K562 (cell line): ENCODE data around the gene NEK4. TPM values are rescaled to one million over a fixed set of nuclear protein-coding genes. Genes with fewer than 3 reads are reported as not detected.

Source experiments
- ATAC-seq: fragments of 200-7000 bp; cut with Tn5 transposase; 3 replicates; pipeline ENCODE4 v1.9.1; 2020; ENCODE audit warnings: moderate library complexity
- BruUV-seq: library from RNA; stranded (reverse); fragments of 400-500 nt; replicated peaks from 2 replicates; lab custom pipeline; 2021; lab: Mats Ljungman, UMichigan
- CTCF ChIA-PET: fragments of 300-600 bp; formaldehyde crosslinking; extraction: SDS; loops from one replicate; lab custom pipeline; 2021; ENCODE audit warnings: low intra/inter-chr PET ratio; lab: Yijun Ruan, JAX
- POLR2A ChIA-PET: fragments of 300-600, 350-650 bp; sonication (Branson Sonifier 250); formaldehyde crosslinking; extraction: SDS; loops from one replicate; lab custom pipeline; 2021; ENCODE audit warnings: antibody characterized with exemption, inconsistent platforms; lab: Yijun Ruan, JAX
- DNase-seq, 4 experiments: peaks; one replicate each; pipeline versions ENCODE4 v3.0.0 to v3.0.0-alpha.2; 2011 to 2018; ENCODE audit warnings: low spot score in 3 of 4, mixed read lengths in 3 of 4; ENCODE audit errors: extremely low read depth in 1 of 4
- FAIRE-seq: peaks from 2 replicates; lab custom pipeline; 2011; peaks lifted over from hg19 to GRCh38; lab: Jason Lieb, UNC
- H2AFZ ChIP-seq: 2 replicates; pipeline ENCODE4 v1.6.0; 2011; ENCODE audit warnings: low read depth, low read length, control low read depth, inconsistent platforms
- H3K27ac ChIP-seq: fragments of 200-600 bp; 3 replicates; pipeline ENCODE4 v1.8.0; 2011; ENCODE audit warnings: low read depth, mild to moderate bottlenecking, control low read depth, inconsistent platforms, low read length, moderate library complexity, mixed read lengths; ENCODE audit errors: extremely low read depth
- H3K27me3 ChIP-seq, 2 experiments: fragments of 300-600 bp in 1 of 2; 2 replicates in 1 of 2; 3 replicates in 1 of 2; pipeline versions ENCODE4 v1.6.0 to v1.8.0; 2011; ENCODE audit warnings: inconsistent platforms in 2 of 2, low read length in 2 of 2, mild to moderate bottlenecking in 1 of 2, mixed read lengths in 1 of 2, moderate library complexity in 1 of 2; ENCODE audit not compliant: control insufficient read depth in 2 of 2, insufficient read depth in 2 of 2
- H3K36me3 ChIP-seq: fragments of 300-600 bp; 3 replicates; pipeline ENCODE4 v1.8.0; 2011; ENCODE audit warnings: mild to moderate bottlenecking, low read length, inconsistent platforms; ENCODE audit not compliant: control insufficient read depth, insufficient read depth
- H3K4me1 ChIP-seq, 2 experiments: fragments of 200-600 bp in 1 of 2; replicated peaks in 1 of 2; 2 replicates in 1 of 2; 3 replicates in 1 of 2; pipeline versions ENCODE4 v1.5.1 to v1.8.0; 2011; ENCODE audit warnings: inconsistent platforms in 2 of 2, low read length in 2 of 2, mild to moderate bottlenecking in 1 of 2, mixed read lengths in 1 of 2, moderate library complexity in 1 of 2; ENCODE audit not compliant: control insufficient read depth in 2 of 2, insufficient read depth in 2 of 2
- H3K4me2 ChIP-seq: 2 replicates; pipeline ENCODE4 v1.6.1; 2011; ENCODE audit warnings: low read length, control low read depth, inconsistent platforms, mixed read lengths; ENCODE audit not compliant: insufficient read depth
- H3K4me3 ChIP-seq: fragments of 200-600 bp; sonication (generic), shearing (Covaris generic); 2 replicates; pipeline ENCODE4 v1.5.1; 2016; ENCODE audit warnings: control low read depth, inconsistent platforms
- H3K79me2 ChIP-seq: fragments of 200-600 bp; 3 replicates; pipeline ENCODE4 v1.8.0; 2011; ENCODE audit warnings: low read length, inconsistent platforms; ENCODE audit not compliant: control insufficient read depth, insufficient read depth
- H3K9ac ChIP-seq, 2 experiments: 2 replicates each; pipeline versions ENCODE4 v1.6.0 to v1.6.1; 2011; ENCODE audit warnings: low read depth in 2 of 2, low read length in 2 of 2, control low read depth in 1 of 2, inconsistent platforms in 1 of 2, mild to moderate bottlenecking in 1 of 2, mixed read lengths in 1 of 2; ENCODE audit not compliant: insufficient read depth in 1 of 2
- H3K9me1 ChIP-seq: one replicate; pipeline ENCODE4 v1.6.0; 2011; ENCODE audit warnings: inconsistent platforms, mild to moderate bottlenecking, low read length, moderate library complexity; ENCODE audit not compliant: control insufficient read depth, insufficient read depth
- H3K9me3 ChIP-seq: replicated peaks from 2 replicates; pipeline ENCODE4 v1.5.1; 2011; ENCODE audit warnings: low read depth, low read length, inconsistent platforms; ENCODE audit not compliant: control insufficient read depth, insufficient read depth
- H4K20me1 ChIP-seq: replicated peaks from 2 replicates; pipeline ENCODE4 v1.6.1; 2011; ENCODE audit warnings: low read length, inconsistent platforms, mixed read lengths; ENCODE audit not compliant: control insufficient read depth, insufficient read depth
- ARID1B ChIP-seq: fragments of 450-650 bp; IDR thresholded peaks from 2 replicates; pipeline ENCODE4 v1.6.1; 2016; ENCODE audit warnings: antibody characterized with exemption, mild to moderate bottlenecking, inconsistent platforms
- DACH1 ChIP-seq: fragments of 450-650 bp; IDR thresholded peaks from 2 replicates; pipeline ENCODE4 v1.6.1; 2018; ENCODE audit not compliant: partially characterized antibody
- SMAD1 ChIP-seq: fragments of 150-350 bp; IDR thresholded peaks from 2 replicates; pipeline ENCODE4 v1.6.1; 2014; ENCODE audit warnings: low read length, low read depth; ENCODE audit not compliant: partially characterized antibody
- SP2 ChIP-seq: IDR thresholded peaks from 2 replicates; pipeline ENCODE4 v1.6.1; 2011; ENCODE audit warnings: mild to moderate bottlenecking, low read depth, low read length, moderate library complexity; ENCODE audit not compliant: poor library complexity, severe bottlenecking; ENCODE audit errors: extremely low read depth
- U2AF2 ChIP-seq: fragments of 200-400 bp; formaldehyde crosslinking; optimal IDR thresholded peaks from 2 replicates; pipeline ENCODE3; 2017; ENCODE audit warnings: low read depth, mild to moderate bottlenecking, low read length
- ZNF282 ChIP-seq: sonication (generic); formaldehyde crosslinking; IDR thresholded peaks from 2 replicates; pipeline ENCODE4 v1.8.1; 2023; ENCODE audit warnings: missing genetic modification reagents
- ZNF766 ChIP-seq: fragments of 200-800 bp; sonication (Bioruptor generic); conservative IDR thresholded peaks from 2 replicates; pipeline ENCODE4 v1.6.1; 2016; ENCODE audit warnings: missing genetic modification characterization, missing compliant biosample characterization
- WGBS: fragments of 100-300 bp; shearing (Covaris generic); methylation state at CpG from one replicate; pipeline ENCODE4 v1.1.6; 2016; ENCODE audit warnings: low coverage, mixed read lengths; ENCODE audit not compliant: insufficient coverage; ENCODE audit errors: missing lambda C conversion rate; 5-methylcytosine and 5-hydroxymethylcytosine counted together
- in situ Hi-C: fragments of 300-500 bp; cut with MboI; formaldehyde crosslinking; loops from 4 replicates; pipeline ENCODE4 v1.15.0; 2018; ENCODE audit warnings: inconsistent platforms, mixed read lengths
- intact Hi-C: fragments of 100-400 bp; cut with micrococcal nuclease; formaldehyde crosslinking; loops from 2 replicates; pipeline ENCODE4 v1.14.2; 2022
- polyA plus RNA-seq, 8 experiments: library from polyadenylated mRNA; depleted of rRNA in 4 of 8; stranded (reverse) in 5 of 8; unstranded in 3 of 8; fragments of >200 nt; fragmentation: Nextera tagmentation in 2 of 8; fragmentation: Illumina TruSeq in 1 of 8; extraction: Ambion mirVana in 2 of 8; extraction: Trizol in 1 of 8; gene quantifications; 2 replicates each; pipeline versions ENCODE4 v1.2.1 to v1.2.3, GENCODE V29; 2011 to 2014; ENCODE audit warnings: inconsistent platforms in 1 of 8, missing spikeins in 1 of 8
- total RNA-seq, 7 experiments: library from RNA; depleted of rRNA in 6 of 7; stranded (reverse); fragments of >200 nt in 6 of 7; fragmentation: Illumina TruSeq in 2 of 7; extraction: Trizol in 2 of 7; gene quantifications; 2 replicates each; pipeline versions ENCODE4 v1.2.1 to v1.2.3, GENCODE V29; 2011 to 2021; ENCODE audit warnings: low replicate concordance in 1 of 7
- TF ChIP-seq, protein P1 (sequence below): conservative IDR thresholded peaks from 2 replicates; pipeline ENCODE4 v1.6.1; 2011; ENCODE audit warnings: low read depth, mild to moderate bottlenecking, low read length; ENCODE audit not compliant: control insufficient read depth

NEK4 gene
- total and polyA plus RNA-seq, 9 of the 15 experiments (the other 6 are each of a cell fraction or from before 2014, with no cell fraction given): 5.8 to 23.1 (median 16.6) TPM

DNA sequence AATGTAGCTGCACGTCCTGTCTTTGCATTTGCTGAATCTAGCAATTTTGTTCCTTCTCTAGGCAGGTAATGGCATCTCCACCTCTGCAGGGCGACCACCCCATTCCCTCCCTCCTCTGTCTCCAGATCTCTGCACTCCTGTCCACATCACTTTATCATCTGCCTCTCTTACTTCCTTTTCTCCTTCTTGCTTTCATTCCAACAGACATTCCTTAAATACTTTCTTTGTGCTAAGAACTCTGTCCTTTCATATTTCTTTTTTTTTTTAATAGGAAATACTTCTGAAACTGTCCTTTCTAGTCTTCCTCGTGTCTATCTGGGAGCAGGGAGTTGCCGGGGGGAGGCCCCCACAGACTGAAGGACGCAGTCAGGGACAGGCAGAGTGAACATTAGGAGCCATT, 31.1 kb upstream of the NEK4 start:
- DNase-seq (no peak), FAIRE-seq (no peak), ATAC-seq (no peak)
- intact Hi-C loops (no loop called here), in situ Hi-C loops (no loop called here)
- no peaks in the 10 kb centered on the region for H3K36me3 ChIP-seq
- no peak overlapping the region for H3K4me2 ChIP-seq
- no TSS peak for BruUV-seq
- H3K9me3 ChIP-seq: no peaks in the 10 kb centered on the region
- no peaks in the 10 kb centered on the region for H4K20me1 ChIP-seq
- ChIA-PET POLR2A (interaction anchor here (1.0 kb wide), 1 partner anchor 31 kb away, joined by 4 read pairs; the partner anchor contains the start of gene NEK4), CTCF (no interaction called here)
- peaks cover 0 to 14% of the 10 kb centered on the region in 2 experiments; a peak in 2 of 5 replicates for H3K4me1 ChIP-seq
- TF ChIP-seq DACH1 (no peak), ZNF282 (CRISPR knock-in tag) (no peak), ZNF766 (no peak), SP2 (no peak), ARID1B (no peak), U2AF2 (no peak), SMAD1 (no peak)
- TF ChIP-seq, protein P1, sequence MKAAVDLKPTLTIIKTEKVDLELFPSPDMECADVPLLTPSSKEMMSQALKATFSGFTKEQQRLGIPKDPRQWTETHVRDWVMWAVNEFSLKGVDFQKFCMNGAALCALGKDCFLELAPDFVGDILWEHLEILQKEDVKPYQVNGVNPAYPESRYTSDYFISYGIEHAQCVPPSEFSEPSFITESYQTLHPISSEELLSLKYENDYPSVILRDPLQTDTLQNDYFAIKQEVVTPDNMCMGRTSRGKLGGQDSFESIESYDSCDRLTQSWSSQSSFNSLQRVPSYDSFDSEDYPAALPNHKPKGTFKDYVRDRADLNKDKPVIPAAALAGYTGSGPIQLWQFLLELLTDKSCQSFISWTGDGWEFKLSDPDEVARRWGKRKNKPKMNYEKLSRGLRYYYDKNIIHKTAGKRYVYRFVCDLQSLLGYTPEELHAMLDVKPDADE: no peak
- H3K79me2 ChIP-seq: no peaks in the 10 kb centered on the region
- no peak overlapping the region for H2AFZ ChIP-seq
- no peak overlapping the region for H3K4me3 ChIP-seq
- no peak overlapping the region for H3K27ac ChIP-seq
- WGBS: 12% methylated on average over 5 of the region's 5 CpGs
- no peak overlapping the region for H3K9ac ChIP-seq
- H3K27me3 ChIP-seq: peaks cover 0 to 7% of the 10 kb centered on the region in 2 experiments; a peak in 1 of 5 replicates
- H3K9me1 ChIP-seq: no peaks in the 10 kb centered on the region
